SU-DHL-6 (cell line): ENCODE results near the gene JPH3.

Source experiments
- EZH2phosphoT487 ChIP-seq: fragments of 200-600 bp; sonication (generic), shearing (Covaris generic); conservative IDR thresholded peaks from 2 replicates; pipeline ENCODE4 v1.6.1; 2018; ENCODE audit warnings: mild to moderate bottlenecking, antibody characterized with exemption, low read length, moderate library complexity, mixed read lengths
- TF ChIP-seq, protein P1 (sequence below): fragments of 200-600 bp; sonication (generic); IDR thresholded peaks from one replicate; pipeline ENCODE4 v1.5.1; 2017; ENCODE audit warnings: antibody characterized with exemption, mild to moderate bottlenecking, low read length, moderate library complexity; ENCODE audit not compliant: insufficient read depth, poor library complexity, severe bottlenecking

GRCh38 chr16:87636741-87637140 lies 34.4 kb downstream of the JPH3 start:
- TF ChIP-seq, protein P1, sequence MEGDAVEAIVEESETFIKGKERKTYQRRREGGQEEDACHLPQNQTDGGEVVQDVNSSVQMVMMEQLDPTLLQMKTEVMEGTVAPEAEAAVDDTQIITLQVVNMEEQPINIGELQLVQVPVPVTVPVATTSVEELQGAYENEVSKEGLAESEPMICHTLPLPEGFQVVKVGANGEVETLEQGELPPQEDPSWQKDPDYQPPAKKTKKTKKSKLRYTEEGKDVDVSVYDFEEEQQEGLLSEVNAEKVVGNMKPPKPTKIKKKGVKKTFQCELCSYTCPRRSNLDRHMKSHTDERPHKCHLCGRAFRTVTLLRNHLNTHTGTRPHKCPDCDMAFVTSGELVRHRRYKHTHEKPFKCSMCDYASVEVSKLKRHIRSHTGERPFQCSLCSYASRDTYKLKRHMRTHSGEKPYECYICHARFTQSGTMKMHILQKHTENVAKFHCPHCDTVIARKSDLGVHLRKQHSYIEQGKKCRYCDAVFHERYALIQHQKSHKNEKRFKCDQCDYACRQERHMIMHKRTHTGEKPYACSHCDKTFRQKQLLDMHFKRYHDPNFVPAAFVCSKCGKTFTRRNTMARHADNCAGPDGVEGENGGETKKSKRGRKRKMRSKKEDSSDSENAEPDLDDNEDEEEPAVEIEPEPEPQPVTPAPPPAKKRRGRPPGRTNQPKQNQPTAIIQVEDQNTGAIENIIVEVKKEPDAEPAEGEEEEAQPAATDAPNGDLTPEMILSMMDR, result no peak
- TF ChIP-seq EZH2phosphoT487, result no peak
